Calu3 (cell line): ENCODE data around the gene LHFPL6. TPM values are rescaled to one million over a fixed set of nuclear protein-coding genes. Genes with fewer than 3 reads are reported as not detected.

Experiments used
- BruUV-seq: library from RNA; stranded (reverse); fragments of 400-500 nt; replicated peaks from 2 replicates; lab custom pipeline; 2021; lab: Mats Ljungman, UMichigan
- CTCF ChIA-PET: fragments of 300-600 bp; sonication (Branson Sonifier 250); formaldehyde crosslinking; loops from one replicate; lab custom pipeline; 2022; ENCODE audit warnings: antibody characterized with exemption; lab: Charles Lee
- DNase-seq: peaks from one replicate; pipeline ENCODE4 v3.0.0; 2022
- H3K27ac Mint-ChIP-seq: one replicate; pipeline ENCODE4 v1.8.0; 2022; ENCODE audit warnings: mixed read lengths; ENCODE audit not compliant: unreplicated experiment
- H3K27me3 Mint-ChIP-seq: one replicate; pipeline ENCODE4 v1.8.0; 2022; ENCODE audit warnings: mixed read lengths; ENCODE audit not compliant: unreplicated experiment
- H3K36me3 Mint-ChIP-seq: one replicate; pipeline ENCODE4 v1.8.0; 2022; ENCODE audit warnings: mild to moderate bottlenecking, moderate library complexity, mixed read lengths; ENCODE audit not compliant: insufficient read depth, unreplicated experiment
- H3K4me1 Mint-ChIP-seq: one replicate; pipeline ENCODE4 v1.8.0; 2022; ENCODE audit warnings: mild to moderate bottlenecking, low read depth, mixed read lengths; ENCODE audit not compliant: unreplicated experiment
- H3K4me3 Mint-ChIP-seq: one replicate; pipeline ENCODE4 v1.8.0; 2022; ENCODE audit warnings: mild to moderate bottlenecking, low read depth, moderate library complexity, mixed read lengths; ENCODE audit not compliant: unreplicated experiment
- H3K9me3 Mint-ChIP-seq: one replicate; pipeline ENCODE4 v1.8.0; 2022; ENCODE audit warnings: low read depth, mixed read lengths; ENCODE audit not compliant: unreplicated experiment
- CTCF ChIP-seq: fragments of 200-600 bp; IDR thresholded peaks from one replicate; pipeline ENCODE4 v1.8.0; 2022; ENCODE audit warnings: antibody characterized with exemption; ENCODE audit not compliant: unreplicated experiment
- intact Hi-C: fragments of 100-400 bp; cut with micrococcal nuclease; formaldehyde crosslinking; loops from one replicate; pipeline ENCODE4 v1.10.0; 2022; ENCODE audit not compliant: unreplicated experiment
- total RNA-seq: library from RNA; stranded (reverse); gene quantifications from 2 replicates; pipeline ENCODE4 v1.2.3, GENCODE V29; 2022

LHFPL6 gene
- total RNA-seq, 1 experiment from 2014 or later: not detected

- BruUV-seq: no TSS peak
- CTCF ChIA-PET: no interaction called here
- no peak for DNase-seq
- peaks cover 15% of the 10 kb centered on the region for H3K27me3 Mint-ChIP-seq
- H3K4me1 Mint-ChIP-seq: no peaks in the 10 kb centered on the region
- TF ChIP-seq CTCF: no peak
- no peak overlapping the region for H3K4me3 Mint-ChIP-seq
- intact Hi-C loops: no loop called here
- no peak overlapping the region for H3K27ac Mint-ChIP-seq
- H3K36me3 Mint-ChIP-seq: no peaks in the 10 kb centered on the region
- H3K9me3 Mint-ChIP-seq: peaks cover 2% of the 10 kb centered on the region
These were observed 287.2 kb downstream of the LHFPL6 start for GRCh38 chr13:39315796-39316195.

- TF ChIP-seq CTCF: no peak
- CTCF ChIA-PET: interaction anchor here (0.6 kb wide), 1 partner anchor 1189 kb away, joined by 3 read pairs; no protein-coding TSS in a partner anchor
- no peak overlapping the region for H3K4me3 Mint-ChIP-seq
- H3K27ac Mint-ChIP-seq: no peak overlapping the region
- no peaks in the 10 kb centered on the region for H3K36me3 Mint-ChIP-seq
- intact Hi-C loops: no loop called here
- DNase-seq: no peak
- BruUV-seq: no TSS peak
- no peaks in the 10 kb centered on the region for H3K9me3 Mint-ChIP-seq
- no peaks in the 10 kb centered on the region for H3K4me1 Mint-ChIP-seq
- H3K27me3 Mint-ChIP-seq: no peaks in the 10 kb centered on the region
These were observed 289.3 kb downstream of the LHFPL6 start for GRCh38 chr13:39313721-39314120.

GRCh38 chr13:39312596-39312995, 290.4 kb downstream of the LHFPL6 start:
- Mint-ChIP-seq H3K9me3 (no peaks in the 10 kb centered on the region), H3K27ac (no peak overlapping the region), H3K4me3 (no peak overlapping the region), H3K4me1 (no peaks in the 10 kb centered on the region), H3K27me3 (peaks cover under 1% of the 10 kb centered on the region), H3K36me3 (no peaks in the 10 kb centered on the region)
- no TSS peak for BruUV-seq
- CTCF ChIA-PET: no interaction called here
- DNase-seq: no peak
- intact Hi-C loops: no loop called here
- TF ChIP-seq CTCF: no peak

GRCh38 chr13:39311619-39312018, 291.4 kb downstream of the LHFPL6 start:
- no peaks in the 10 kb centered on the region for H3K36me3 Mint-ChIP-seq
- H3K27me3 Mint-ChIP-seq: peaks cover 11% of the 10 kb centered on the region
- no peak for DNase-seq
- TF ChIP-seq CTCF: no peak
- H3K9me3 Mint-ChIP-seq: no peaks in the 10 kb centered on the region
- no TSS peak for BruUV-seq
- no peak overlapping the region for H3K27ac Mint-ChIP-seq
- H3K4me1 Mint-ChIP-seq: no peaks in the 10 kb centered on the region
- intact Hi-C loops: no loop called here
- CTCF ChIA-PET: no interaction called here
- H3K4me3 Mint-ChIP-seq: no peak overlapping the region
